Measurements from ENCODE around the gene CDK5. TPM values are rescaled to one million over a fixed set of nuclear protein-coding genes. Genes with fewer than 3 reads are reported as not detected.

Gene CDK5
- total and polyA plus RNA-seq, 9 of the 15 experiments (the other 6 are each of a cell fraction or from before 2014, with no cell fraction given) = 3.2 to 38.0 (median 27.5) TPM

DNA sequence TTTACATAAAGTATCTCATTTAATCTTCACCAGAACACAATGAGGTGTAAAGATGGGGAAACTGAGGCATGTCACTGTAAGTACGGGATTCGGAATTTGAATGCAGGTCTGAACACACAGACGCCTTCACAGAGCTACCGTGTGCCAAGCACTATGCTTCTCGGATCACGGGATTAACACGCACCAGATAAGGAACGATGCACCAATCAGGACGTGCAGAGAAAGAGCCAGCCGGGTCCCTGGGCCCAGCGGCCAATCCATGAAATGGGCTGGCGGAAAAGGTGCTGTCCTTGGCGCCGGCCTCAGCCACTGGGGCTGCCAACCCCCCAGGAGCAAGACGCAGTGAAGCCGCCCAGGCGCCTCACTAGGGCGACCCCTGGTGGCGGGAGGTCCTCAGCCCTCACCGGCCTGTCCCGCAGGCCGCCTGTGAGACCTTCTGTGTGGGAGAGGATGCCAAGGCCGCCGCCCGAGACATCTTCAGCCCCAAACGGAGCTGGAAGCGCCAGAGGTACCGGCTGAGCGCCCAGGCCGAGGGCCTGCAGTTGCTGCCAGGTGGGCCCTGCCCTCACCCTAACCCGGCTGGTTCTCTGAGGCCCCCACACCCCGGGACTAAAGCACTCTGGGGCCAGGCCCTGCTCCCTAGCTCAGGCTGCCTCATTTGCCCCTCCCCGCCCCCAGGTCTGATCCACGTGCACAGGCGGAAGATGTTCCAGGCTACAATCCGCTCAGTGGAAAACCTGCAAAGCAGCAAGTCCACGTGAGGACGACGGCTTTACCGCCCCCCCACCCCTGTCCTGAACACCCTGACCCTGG is 49.0 kb downstream of the CDK5 start (continued):
- TF ChIP-seq, protein P1, sequence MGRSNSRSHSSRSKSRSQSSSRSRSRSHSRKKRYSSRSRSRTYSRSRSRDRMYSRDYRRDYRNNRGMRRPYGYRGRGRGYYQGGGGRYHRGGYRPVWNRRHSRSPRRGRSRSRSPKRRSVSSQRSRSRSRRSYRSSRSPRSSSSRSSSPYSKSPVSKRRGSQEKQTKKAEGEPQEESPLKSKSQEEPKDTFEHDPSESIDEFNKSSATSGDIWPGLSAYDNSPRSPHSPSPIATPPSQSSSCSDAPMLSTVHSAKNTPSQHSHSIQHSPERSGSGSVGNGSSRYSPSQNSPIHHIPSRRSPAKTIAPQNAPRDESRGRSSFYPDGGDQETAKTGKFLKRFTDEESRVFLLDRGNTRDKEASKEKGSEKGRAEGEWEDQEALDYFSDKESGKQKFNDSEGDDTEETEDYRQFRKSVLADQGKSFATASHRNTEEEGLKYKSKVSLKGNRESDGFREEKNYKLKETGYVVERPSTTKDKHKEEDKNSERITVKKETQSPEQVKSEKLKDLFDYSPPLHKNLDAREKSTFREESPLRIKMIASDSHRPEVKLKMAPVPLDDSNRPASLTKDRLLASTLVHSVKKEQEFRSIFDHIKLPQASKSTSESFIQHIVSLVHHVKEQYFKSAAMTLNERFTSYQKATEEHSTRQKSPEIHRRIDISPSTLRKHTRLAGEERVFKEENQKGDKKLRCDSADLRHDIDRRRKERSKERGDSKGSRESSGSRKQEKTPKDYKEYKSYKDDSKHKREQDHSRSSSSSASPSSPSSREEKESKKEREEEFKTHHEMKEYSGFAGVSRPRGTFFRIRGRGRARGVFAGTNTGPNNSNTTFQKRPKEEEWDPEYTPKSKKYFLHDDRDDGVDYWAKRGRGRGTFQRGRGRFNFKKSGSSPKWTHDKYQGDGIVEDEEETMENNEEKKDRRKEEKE (IDR thresholded peaks at IDR 0.05; ENCODE audit: borderline replicate concordance in 1 of 2, control insufficient read depth in 1 of 2, low read depth in 2 of 2, low read length in 1 of 2) = peak in 1 of 2 experiments; percentile 95; a peak in 2 of 4 replicates
- TF ChIP-seq CREB1 (IDR thresholded peaks at IDR 0.05) = peak; percentile 67
- TF ChIP-seq CREB1 (CRISPR knock-in tag; IDR thresholded peaks at IDR 0.05) = peak; percentile 82
- TF ChIP-seq PHTF2 (CRISPR knock-in tag; IDR thresholded peaks at IDR 0.05) = peak; percentile 7; the same call in 1 of the 2 replicates
- peak; percentile 90 for TF ChIP-seq SP1 (CRISPR knock-in tag; IDR thresholded peaks at IDR 0.05)
- TF ChIP-seq, protein P2, sequence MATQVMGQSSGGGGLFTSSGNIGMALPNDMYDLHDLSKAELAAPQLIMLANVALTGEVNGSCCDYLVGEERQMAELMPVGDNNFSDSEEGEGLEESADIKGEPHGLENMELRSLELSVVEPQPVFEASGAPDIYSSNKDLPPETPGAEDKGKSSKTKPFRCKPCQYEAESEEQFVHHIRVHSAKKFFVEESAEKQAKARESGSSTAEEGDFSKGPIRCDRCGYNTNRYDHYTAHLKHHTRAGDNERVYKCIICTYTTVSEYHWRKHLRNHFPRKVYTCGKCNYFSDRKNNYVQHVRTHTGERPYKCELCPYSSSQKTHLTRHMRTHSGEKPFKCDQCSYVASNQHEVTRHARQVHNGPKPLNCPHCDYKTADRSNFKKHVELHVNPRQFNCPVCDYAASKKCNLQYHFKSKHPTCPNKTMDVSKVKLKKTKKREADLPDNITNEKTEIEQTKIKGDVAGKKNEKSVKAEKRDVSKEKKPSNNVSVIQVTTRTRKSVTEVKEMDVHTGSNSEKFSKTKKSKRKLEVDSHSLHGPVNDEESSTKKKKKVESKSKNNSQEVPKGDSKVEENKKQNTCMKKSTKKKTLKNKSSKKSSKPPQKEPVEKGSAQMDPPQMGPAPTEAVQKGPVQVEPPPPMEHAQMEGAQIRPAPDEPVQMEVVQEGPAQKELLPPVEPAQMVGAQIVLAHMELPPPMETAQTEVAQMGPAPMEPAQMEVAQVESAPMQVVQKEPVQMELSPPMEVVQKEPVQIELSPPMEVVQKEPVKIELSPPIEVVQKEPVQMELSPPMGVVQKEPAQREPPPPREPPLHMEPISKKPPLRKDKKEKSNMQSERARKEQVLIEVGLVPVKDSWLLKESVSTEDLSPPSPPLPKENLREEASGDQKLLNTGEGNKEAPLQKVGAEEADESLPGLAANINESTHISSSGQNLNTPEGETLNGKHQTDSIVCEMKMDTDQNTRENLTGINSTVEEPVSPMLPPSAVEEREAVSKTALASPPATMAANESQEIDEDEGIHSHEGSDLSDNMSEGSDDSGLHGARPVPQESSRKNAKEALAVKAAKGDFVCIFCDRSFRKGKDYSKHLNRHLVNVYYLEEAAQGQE (IDR thresholded peaks at IDR 0.05; ENCODE audit: borderline replicate concordance) = peak; percentile 78
- TF ChIP-seq, protein P2 (CRISPR knock-in tag; IDR thresholded peaks at IDR 0.05; ENCODE audit: low read depth) = peak; percentile 82; the same call in 1 of the 2 replicates
- TF ChIP-seq RBBP5 (IDR thresholded peaks at IDR 0.05; ENCODE audit: borderline replicate concordance, insufficient read depth, low read length, poor library complexity, severe bottlenecking) = peak; percentile 69
- no peak for TF ChIP-seq BDP1 (IDR thresholded peaks at IDR 0.05; ENCODE audit: insufficient read depth, insufficient read length)
- TF ChIP-seq FIP1L1 (IDR thresholded peaks at IDR 0.05; ENCODE audit: low read depth, low read length, poor library complexity, severe bottlenecking) = peak; percentile 99

Measured in K562 (cell line).